Measurements from ENCODE around the gene SULT1C2. TPM values are rescaled to one million over a fixed set of nuclear protein-coding genes. Genes with fewer than 3 reads are reported as not detected.

SULT1C2 gene
- total and polyA plus RNA-seq, 2 of the 8 experiments (the other 6 are each of a cell fraction or from before 2014, with no cell fraction given): 2.2 to 2.8 TPM

GRCh38 chr2:108301558-108301957 lies 12.9 kb downstream of the SULT1C2 start (continued):
- no peak for TF ChIP-seq CHD7 (IDR thresholded peaks at IDR 0.05; ENCODE audit: insufficient replicate concordance, low read length)
- TF ChIP-seq TCF12 (IDR thresholded peaks at IDR 0.05; ENCODE audit: low read depth, low read length): no peak
- TF ChIP-seq BCL11A (IDR thresholded peaks at IDR 0.05; ENCODE audit: low read depth in 2 of 2, low read length in 2 of 2): no peak
- no peak for TF ChIP-seq POU5F1 (IDR thresholded peaks at IDR 0.05; ENCODE audit: low read depth, low read length)
- TF ChIP-seq CBX8 (IDR thresholded peaks at IDR 0.05; ENCODE audit: borderline replicate concordance, low read depth, low read length): no peak
- TF ChIP-seq EP300 (IDR thresholded peaks at IDR 0.05; ENCODE audit: borderline replicate concordance in 1 of 2, low read depth in 2 of 2, low read length in 2 of 2): no peak
- no peak for TF ChIP-seq FOSL1 (IDR thresholded peaks at IDR 0.05; ENCODE audit: insufficient read depth, low read depth, low read length)
- TF ChIP-seq SP1 (IDR thresholded peaks at IDR 0.05; ENCODE audit: low read depth, low read length): no peak
- TF ChIP-seq RBBP5 (IDR thresholded peaks at IDR 0.05; ENCODE audit: borderline replicate concordance, low read depth, low read length): no peak
- no peak for TF ChIP-seq RFX5 (IDR thresholded peaks at IDR 0.05; ENCODE audit: borderline replicate concordance, low read depth, low read length)
- TF ChIP-seq RAD21 (IDR thresholded peaks at IDR 0.05 in 1 of 2, conservative IDR thresholded peaks at IDR 0.05 in 1 of 2; ENCODE audit: low read depth in 2 of 2, low read length in 2 of 2): no peak
- TF ChIP-seq TEAD4 (IDR thresholded peaks at IDR 0.05; ENCODE audit: low read depth, low read length): no peak

Data from H1 (cell line).